GM12892 (cell line): Measurements from ENCODE around the gene GABRR1.

Experiments used
- POLR2A ChIP-seq: IDR thresholded peaks from 2 replicates; pipeline ENCODE4 v1.6.1; 2011; ENCODE audit warnings: low read depth, low read length, control low read depth
- POLR2AphosphoS5 ChIP-seq: IDR thresholded peaks from 2 replicates; pipeline ENCODE4 v1.6.1; 2011; ENCODE audit warnings: low read depth, low read length, control low read depth

DNA sequence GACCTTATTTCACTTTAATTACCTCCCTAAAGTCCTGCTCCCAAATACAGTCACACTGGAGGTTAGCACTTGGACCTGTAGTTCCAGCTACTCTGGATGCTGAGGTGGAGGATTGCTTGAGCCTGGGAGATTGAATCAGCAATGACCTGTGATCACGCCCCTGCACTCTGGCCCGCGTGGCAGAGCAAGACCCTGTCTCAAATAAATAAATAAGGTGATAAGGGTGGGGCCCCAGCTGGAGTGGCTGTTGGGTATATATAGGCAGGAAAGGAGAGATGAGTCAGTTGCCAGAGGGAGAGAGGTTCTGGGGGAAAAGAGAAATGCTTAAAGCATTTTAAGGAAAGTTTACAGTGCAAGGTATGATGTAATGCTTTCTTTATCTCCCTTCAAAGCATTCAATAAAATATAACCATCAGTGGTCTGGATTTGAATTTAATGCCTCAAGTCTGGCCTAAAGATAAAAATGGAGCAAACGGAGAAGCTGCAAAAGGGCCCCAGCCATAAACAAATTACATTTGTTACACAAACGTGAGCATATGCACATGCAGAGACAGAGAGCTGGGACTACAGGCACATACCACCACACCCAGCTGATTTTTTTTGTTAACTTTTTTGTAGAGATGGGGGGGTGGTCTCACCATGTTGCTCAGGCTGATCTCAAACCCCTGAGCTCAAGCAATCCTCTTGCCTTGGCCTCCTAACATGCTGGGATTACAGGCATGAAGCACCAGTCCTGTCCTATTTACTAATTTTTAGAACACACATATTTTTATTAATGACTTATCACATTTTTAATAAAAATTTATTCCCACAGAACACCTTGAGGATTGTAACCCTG, 77.4 kb downstream of the GABRR1 start:
- no peak for TF ChIP-seq POLR2A
- no peak for TF ChIP-seq POLR2AphosphoS5
